Thoracic aorta (tissue), 2 donors: Measurements from ENCODE around the gene GSG1L. TPM values are rescaled to one million over a fixed set of nuclear protein-coding genes. Genes with fewer than 3 reads are reported as not detected.

Experiments used
- ATAC-seq: fragments of 150-250 bp; one replicate; pipeline ENCODE4 v1.8.0; 2017; ENCODE audit warnings: low read depth; ENCODE audit not compliant: insufficient number of reproducible peaks, low FRiP score
- DNase-seq: peaks from one replicate; pipeline ENCODE4 v3.0.0-alpha.2; 2020; ENCODE audit warnings: low spot score
- H3K27ac ChIP-seq, 2 donors: fragments of 200-600 bp; sonication (generic); 1 replicate in 1 of 2; 2 replicates in 1 of 2; pipeline ENCODE4 v1.5.1; 2016; ENCODE audit warnings: mild to moderate bottlenecking in 2 of 2, moderate library complexity in 2 of 2
- H3K27me3 ChIP-seq: fragments of 200-600 bp; sonication (generic); replicated peaks from 2 replicates; pipeline ENCODE4 v1.6.0; 2016; ENCODE audit warnings: mild to moderate bottlenecking; ENCODE audit not compliant: insufficient read depth
- H3K36me3 ChIP-seq: fragments of 200-600 bp; sonication (generic); one replicate; pipeline ENCODE4 v1.5.1; 2016
- H3K4me1 ChIP-seq, 2 donors: fragments of 200-600 bp; sonication (generic); 1 replicate in 1 of 2; 2 replicates in 1 of 2; pipeline versions ENCODE4 v1.5.1 to v1.6.0; 2016; ENCODE audit warnings: low read depth in 2 of 2, mild to moderate bottlenecking in 1 of 2; ENCODE audit not compliant: control insufficient read depth in 1 of 2
- H3K4me3 ChIP-seq: fragments of 200-600 bp; sonication (generic); 2 replicates; pipeline ENCODE4 v1.5.1; 2016; ENCODE audit warnings: mild to moderate bottlenecking
- H3K9me3 ChIP-seq: fragments of 200-600 bp; sonication (generic); 2 replicates; pipeline ENCODE4 v1.5.1; 2016
- CTCF ChIP-seq: fragments of 200-600 bp; sonication (generic); IDR thresholded peaks from one replicate; pipeline ENCODE4 v1.5.1; 2019; ENCODE audit warnings: antibody characterized with exemption
- total RNA-seq, 2 donors: library from RNA; depleted of rRNA; stranded (reverse); fragments of >200 nt; gene quantifications; one replicate each; pipeline versions ENCODE4 v1.1.0 to v1.2.3, GENCODE V29; 2016

GSG1L gene
- total RNA-seq, 2 donors from 2014 or later = 5.3 to 5.9 TPM

- TF ChIP-seq CTCF = no peak
- Histone ChIP-seq H3K9me3 (no peaks in the 10 kb centered on the region), H3K27me3 (no peaks in the 10 kb centered on the region), H3K4me1 (no peaks in the 10 kb centered on the region), H3K36me3 (peaks cover 41% of the 10 kb centered on the region), H3K27ac (no peak overlapping the region), H3K4me3 (no peak overlapping the region)
- no peak for ATAC-seq
- no peak for DNase-seq
These were observed 45.2 kb upstream of the GSG1L start for GRCh38 chr16:28108590-28109247.

GRCh38 chr16:28107232-28107631, 43.7 kb upstream of the GSG1L start:
- Histone ChIP-seq H3K4me1 (no peaks in the 10 kb centered on the region), H3K27ac (no peak overlapping the region), H3K4me3 (no peak overlapping the region), H3K27me3 (no peaks in the 10 kb centered on the region), H3K9me3 (no peaks in the 10 kb centered on the region), H3K36me3 (peaks cover 53% of the 10 kb centered on the region)
- no peak for TF ChIP-seq CTCF
- DNase-seq = no peak
- no peak for ATAC-seq

- H3K36me3 ChIP-seq = peaks cover 57% of the 10 kb centered on the region
- ATAC-seq (no peak), DNase-seq (no peak)
- no peaks in the 10 kb centered on the region for H3K4me1 ChIP-seq
- no peaks in the 10 kb centered on the region for H3K27me3 ChIP-seq
- H3K4me3 ChIP-seq = no peak overlapping the region
- H3K27ac ChIP-seq = no peak overlapping the region
- H3K9me3 ChIP-seq = no peaks in the 10 kb centered on the region
- TF ChIP-seq CTCF = no peak
These were observed 43.1 kb upstream of the GSG1L start for GRCh38 chr16:28106467-28107215.

- no peak for TF ChIP-seq CTCF
- DNase-seq = no peak
- Histone ChIP-seq H3K4me1 (no peaks in the 10 kb centered on the region), H3K36me3 (peaks cover 64% of the 10 kb centered on the region), H3K9me3 (no peaks in the 10 kb centered on the region), H3K27ac (no peak overlapping the region), H3K4me3 (no peak overlapping the region), H3K27me3 (no peaks in the 10 kb centered on the region)
- ATAC-seq = no peak
These were observed 42.4 kb upstream of the GSG1L start for GRCh38 chr16:28105954-28106353.

GRCh38 chr16:28105297-28105696, 41.8 kb upstream of the GSG1L start:
- no peak overlapping the region for H3K27ac ChIP-seq
- DNase-seq = no peak

More at GRCh38 chr16:28105297-28105696, 41.8 kb upstream of the GSG1L start:
- no peak for TF ChIP-seq CTCF
- Histone ChIP-seq H3K4me1 (no peaks in the 10 kb centered on the region), H3K27me3 (no peaks in the 10 kb centered on the region), H3K9me3 (no peaks in the 10 kb centered on the region), H3K36me3 (peaks cover 70% of the 10 kb centered on the region), H3K4me3 (no peak overlapping the region)
- ATAC-seq = no peak
